ENCODE results near the gene LRMDA. TPM values are rescaled to one million over a fixed set of nuclear protein-coding genes. Genes with fewer than 3 reads are reported as not detected.

Gene LRMDA
- total and polyA plus RNA-seq, 2 of the 13 experiments (the other 11 are each of a cell fraction or from before 2014, with no cell fraction given), result 13.4 to 22.0 TPM

DNA sequence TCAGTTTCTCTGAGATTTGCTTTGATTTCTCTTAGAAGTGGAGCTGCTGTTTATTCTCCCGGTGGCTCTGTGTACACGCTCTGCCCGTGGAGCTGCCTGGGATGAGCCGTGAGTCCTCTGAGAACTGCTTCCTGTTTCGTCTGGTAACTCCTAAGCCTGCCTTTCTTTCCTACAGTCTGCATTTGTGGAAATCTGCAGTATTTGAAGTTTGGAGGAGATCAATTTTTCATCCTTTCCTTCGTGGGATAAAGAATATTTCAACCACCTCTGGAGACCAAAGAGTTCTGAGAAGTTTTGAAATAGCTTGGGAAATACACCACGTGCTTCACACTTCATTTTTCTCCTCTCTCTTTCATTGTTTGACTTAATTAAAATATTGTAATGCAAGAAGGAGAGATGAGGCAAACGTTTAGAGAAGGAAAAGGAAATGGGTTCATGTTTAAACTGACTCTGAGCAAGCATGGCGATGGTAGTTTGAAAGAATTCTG lies 311.9 kb downstream of the LRMDA start (continued):
- TF ChIP-seq, protein P1, sequence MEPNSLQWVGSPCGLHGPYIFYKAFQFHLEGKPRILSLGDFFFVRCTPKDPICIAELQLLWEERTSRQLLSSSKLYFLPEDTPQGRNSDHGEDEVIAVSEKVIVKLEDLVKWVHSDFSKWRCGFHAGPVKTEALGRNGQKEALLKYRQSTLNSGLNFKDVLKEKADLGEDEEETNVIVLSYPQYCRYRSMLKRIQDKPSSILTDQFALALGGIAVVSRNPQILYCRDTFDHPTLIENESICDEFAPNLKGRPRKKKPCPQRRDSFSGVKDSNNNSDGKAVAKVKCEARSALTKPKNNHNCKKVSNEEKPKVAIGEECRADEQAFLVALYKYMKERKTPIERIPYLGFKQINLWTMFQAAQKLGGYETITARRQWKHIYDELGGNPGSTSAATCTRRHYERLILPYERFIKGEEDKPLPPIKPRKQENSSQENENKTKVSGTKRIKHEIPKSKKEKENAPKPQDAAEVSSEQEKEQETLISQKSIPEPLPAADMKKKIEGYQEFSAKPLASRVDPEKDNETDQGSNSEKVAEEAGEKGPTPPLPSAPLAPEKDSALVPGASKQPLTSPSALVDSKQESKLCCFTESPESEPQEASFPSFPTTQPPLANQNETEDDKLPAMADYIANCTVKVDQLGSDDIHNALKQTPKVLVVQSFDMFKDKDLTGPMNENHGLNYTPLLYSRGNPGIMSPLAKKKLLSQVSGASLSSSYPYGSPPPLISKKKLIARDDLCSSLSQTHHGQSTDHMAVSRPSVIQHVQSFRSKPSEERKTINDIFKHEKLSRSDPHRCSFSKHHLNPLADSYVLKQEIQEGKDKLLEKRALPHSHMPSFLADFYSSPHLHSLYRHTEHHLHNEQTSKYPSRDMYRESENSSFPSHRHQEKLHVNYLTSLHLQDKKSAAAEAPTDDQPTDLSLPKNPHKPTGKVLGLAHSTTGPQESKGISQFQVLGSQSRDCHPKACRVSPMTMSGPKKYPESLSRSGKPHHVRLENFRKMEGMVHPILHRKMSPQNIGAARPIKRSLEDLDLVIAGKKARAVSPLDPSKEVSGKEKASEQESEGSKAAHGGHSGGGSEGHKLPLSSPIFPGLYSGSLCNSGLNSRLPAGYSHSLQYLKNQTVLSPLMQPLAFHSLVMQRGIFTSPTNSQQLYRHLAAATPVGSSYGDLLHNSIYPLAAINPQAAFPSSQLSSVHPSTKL (CRISPR knock-in tag; IDR thresholded peaks at IDR 0.05), result peak; percentile 49
- TF ChIP-seq FIP1L1 (IDR thresholded peaks at IDR 0.05; ENCODE audit: borderline replicate concordance, insufficient read depth, low read depth, low read length), result no peak
- TF ChIP-seq ZNF460 (CRISPR knock-in tag; IDR thresholded peaks at IDR 0.05; ENCODE audit: borderline replicate concordance), result no peak
- TF ChIP-seq YY1 (IDR thresholded peaks at IDR 0.05; ENCODE audit: insufficient read depth, insufficient replicate concordance, low read depth, low read length), result no peak
- TF ChIP-seq NCOA1 (CRISPR knock-in tag; IDR thresholded peaks at IDR 0.05), result no peak
- TF ChIP-seq ZNF484 (CRISPR knock-in tag; IDR thresholded peaks at IDR 0.05; ENCODE audit: borderline replicate concordance, low read depth), result no peak
- TF ChIP-seq, protein P2, sequence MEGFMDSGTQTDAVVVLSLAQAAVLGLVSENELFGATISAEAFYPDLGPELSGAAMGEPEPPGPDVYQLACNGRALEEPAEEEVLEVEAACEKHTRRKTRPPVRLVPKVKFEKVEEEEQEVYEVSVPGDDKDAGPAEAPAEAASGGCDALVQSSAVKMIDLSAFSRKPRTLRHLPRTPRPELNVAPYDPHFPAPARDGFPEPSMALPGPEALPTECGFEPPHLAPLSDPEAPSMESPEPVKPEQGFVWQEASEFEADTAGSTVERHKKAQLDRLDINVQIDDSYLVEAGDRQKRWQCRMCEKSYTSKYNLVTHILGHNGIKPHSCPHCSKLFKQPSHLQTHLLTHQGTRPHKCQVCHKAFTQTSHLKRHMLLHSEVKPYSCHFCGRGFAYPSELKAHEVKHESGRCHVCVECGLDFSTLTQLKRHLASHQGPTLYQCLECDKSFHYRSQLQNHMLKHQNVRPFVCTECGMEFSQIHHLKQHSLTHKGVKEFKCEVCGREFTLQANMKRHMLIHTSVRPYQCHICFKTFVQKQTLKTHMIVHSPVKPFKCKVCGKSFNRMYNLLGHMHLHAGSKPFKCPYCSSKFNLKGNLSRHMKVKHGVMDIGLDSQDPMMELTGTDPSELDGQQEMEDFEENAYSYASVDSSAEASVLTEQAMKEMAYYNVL (CRISPR knock-in tag; IDR thresholded peaks at IDR 0.05; ENCODE audit: borderline replicate concordance), result no peak
- TF ChIP-seq GTF2F1 (IDR thresholded peaks at IDR 0.05; ENCODE audit: low read length), result no peak
- TF ChIP-seq HNRNPH1 (optimal IDR thresholded peaks at IDR 0.05; ENCODE audit: low read depth, low read length), result no peak
- no peak for TF ChIP-seq FOXA1 (IDR thresholded peaks at IDR 0.05)
- peak; percentile 66 for TF ChIP-seq FOXA1 (CRISPR knock-in tag; IDR thresholded peaks at IDR 0.05)
- peak; percentile 48; the same call in 1 of the 2 replicates for TF ChIP-seq BCL6 (CRISPR knock-in tag; IDR thresholded peaks at IDR 0.05)
- TF ChIP-seq ZNF496 (CRISPR knock-in tag; IDR thresholded peaks at IDR 0.05; ENCODE audit: insufficient replicate concordance), result no peak
- TF ChIP-seq ZBTB21 (CRISPR knock-in tag; IDR thresholded peaks at IDR 0.05), result no peak
- no peak for TF ChIP-seq ZNF672 (CRISPR knock-in tag; IDR thresholded peaks at IDR 0.05)
- TF ChIP-seq, protein P3, sequence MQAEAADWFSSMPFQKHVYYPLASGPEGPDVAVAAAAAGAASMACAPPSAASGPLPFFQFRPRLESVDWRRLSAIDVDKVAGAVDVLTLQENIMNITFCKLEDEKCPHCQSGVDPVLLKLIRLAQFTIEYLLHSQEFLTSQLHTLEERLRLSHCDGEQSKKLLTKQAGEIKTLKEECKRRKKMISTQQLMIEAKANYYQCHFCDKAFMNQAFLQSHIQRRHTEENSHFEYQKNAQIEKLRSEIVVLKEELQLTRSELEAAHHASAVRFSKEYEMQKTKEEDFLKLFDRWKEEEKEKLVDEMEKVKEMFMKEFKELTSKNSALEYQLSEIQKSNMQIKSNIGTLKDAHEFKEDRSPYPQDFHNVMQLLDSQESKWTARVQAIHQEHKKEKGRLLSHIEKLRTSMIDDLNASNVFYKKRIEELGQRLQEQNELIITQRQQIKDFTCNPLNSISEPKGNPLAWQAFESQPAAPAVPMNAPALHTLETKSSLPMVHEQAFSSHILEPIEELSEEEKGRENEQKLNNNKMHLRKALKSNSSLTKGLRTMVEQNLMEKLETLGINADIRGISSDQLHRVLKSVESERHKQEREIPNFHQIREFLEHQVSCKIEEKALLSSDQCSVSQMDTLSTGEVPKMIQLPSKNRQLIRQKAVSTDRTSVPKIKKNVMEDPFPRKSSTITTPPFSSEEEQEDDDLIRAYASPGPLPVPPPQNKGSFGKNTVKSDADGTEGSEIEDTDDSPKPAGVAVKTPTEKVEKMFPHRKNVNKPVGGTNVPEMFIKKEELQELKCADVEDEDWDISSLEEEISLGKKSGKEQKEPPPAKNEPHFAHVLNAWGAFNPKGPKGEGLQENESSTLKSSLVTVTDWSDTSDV (CRISPR knock-in tag; IDR thresholded peaks at IDR 0.05), result no peak
- TF ChIP-seq, protein P4, sequence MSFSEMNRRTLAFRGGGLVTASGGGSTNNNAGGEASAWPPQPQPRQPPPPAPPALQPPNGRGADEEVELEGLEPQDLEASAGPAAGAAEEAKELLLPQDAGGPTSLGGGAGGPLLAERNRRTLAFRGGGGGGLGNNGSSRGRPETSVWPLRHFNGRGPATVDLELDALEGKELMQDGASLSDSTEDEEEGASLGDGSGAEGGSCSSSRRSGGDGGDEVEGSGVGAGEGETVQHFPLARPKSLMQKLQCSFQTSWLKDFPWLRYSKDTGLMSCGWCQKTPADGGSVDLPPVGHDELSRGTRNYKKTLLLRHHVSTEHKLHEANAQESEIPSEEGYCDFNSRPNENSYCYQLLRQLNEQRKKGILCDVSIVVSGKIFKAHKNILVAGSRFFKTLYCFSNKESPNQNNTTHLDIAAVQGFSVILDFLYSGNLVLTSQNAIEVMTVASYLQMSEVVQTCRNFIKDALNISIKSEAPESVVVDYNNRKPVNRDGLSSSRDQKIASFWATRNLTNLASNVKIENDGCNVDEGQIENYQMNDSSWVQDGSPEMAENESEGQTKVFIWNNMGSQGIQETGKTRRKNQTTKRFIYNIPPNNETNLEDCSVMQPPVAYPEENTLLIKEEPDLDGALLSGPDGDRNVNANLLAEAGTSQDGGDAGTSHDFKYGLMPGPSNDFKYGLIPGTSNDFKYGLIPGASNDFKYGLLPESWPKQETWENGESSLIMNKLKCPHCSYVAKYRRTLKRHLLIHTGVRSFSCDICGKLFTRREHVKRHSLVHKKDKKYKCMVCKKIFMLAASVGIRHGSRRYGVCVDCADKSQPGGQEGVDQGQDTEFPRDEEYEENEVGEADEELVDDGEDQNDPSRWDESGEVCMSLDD (CRISPR knock-in tag; IDR thresholded peaks at IDR 0.05; ENCODE audit: borderline replicate concordance), result no peak
- TF ChIP-seq ZSCAN12 (CRISPR knock-in tag; IDR thresholded peaks at IDR 0.05), result no peak
- TF ChIP-seq RELA (CRISPR knock-in tag; IDR thresholded peaks at IDR 0.05), result no peak

All from HepG2 (cell line).